GM03348 (cell line): ENCODE measurements around the gene NAP1L1.

ENCODE experiments used
- DNase-seq: peaks from one replicate; pipeline ENCODE4 v3.0.0; 2012; ENCODE audit warnings: low spot score

The NAP1L1 gene

DNA sequence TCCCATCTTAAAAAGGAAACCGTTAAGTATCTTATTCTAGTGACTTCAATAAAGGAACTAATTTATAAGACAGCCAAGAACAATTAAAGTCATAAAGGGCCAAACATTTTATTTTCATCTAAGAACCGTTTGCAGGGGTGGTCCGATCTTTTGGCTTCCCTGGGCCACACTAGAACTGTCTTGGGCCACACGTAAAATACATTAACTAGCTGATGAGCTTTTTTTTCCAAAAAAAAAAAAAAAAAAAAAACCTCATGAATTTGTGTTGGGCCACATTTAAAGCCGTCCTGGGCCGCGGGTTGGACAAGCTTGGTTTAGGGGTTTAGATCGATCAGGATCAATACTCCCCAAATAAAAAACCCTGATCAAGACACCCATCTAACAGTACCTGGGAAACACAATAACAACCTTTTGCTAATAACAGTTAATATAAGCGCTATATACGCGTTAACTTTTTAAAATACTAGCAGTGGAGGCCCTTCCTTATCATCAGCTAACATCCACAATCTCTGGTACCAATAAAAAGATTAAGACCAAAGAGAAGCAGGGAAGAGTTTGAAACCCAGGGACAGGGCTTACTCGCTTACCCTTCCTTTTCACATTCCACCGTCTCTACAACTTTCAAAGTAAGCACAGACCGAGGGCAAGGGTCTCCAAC, 1.1 kb downstream of the NAP1L1 start:
- DNase-seq: no peak

DNA sequence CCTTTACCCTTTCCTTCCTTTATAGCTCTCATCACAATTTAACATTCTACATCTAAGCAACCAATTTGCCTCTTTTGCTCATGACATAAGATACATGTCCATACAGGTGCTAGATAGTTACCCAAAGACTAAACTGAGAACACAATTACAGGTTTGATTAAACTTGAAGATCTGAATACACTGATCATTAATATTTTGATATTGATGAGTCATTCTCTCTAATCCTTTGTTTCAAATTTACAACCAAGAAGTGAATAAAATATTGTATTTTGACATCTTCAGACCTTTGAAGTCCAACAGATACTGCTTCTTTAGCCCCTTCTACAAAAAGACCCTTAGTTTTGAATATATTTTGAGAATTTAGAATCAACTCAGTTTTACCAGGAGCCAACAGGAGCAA, 2.6 kb downstream of the NAP1L1 start:
- no peak for DNase-seq

DNA sequence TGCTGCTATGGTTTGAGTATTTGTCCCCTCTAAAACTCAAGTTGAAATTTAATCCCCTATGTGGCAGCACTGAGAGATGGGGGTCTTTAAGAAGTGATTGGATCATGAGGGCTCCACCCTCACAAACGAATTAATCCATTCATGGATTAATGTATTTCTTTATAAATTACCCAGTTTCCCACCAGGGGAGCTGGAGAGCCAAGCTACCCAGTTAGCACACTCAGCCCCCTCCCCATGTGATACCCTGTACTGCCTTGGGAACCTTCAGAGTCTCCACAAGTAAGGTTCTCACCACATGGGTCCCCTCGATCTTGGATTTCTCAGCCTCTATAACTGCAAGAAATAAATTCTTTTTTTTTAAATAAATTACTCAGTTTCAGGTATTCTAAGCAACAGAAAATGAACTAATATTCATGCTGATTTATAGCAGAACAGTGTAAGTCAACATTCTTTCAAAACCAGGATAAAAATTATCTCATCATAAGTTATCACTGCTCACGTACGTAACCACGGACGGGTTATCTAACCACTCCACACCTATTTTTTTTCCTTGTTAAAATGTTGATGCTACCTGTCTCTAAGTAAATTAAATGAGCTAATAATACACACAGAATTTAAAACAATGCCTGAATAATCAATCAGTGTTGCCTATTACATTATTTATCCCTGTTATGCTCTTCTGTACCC, 3.6 kb downstream of the NAP1L1 start:
- no peak for DNase-seq

DNA sequence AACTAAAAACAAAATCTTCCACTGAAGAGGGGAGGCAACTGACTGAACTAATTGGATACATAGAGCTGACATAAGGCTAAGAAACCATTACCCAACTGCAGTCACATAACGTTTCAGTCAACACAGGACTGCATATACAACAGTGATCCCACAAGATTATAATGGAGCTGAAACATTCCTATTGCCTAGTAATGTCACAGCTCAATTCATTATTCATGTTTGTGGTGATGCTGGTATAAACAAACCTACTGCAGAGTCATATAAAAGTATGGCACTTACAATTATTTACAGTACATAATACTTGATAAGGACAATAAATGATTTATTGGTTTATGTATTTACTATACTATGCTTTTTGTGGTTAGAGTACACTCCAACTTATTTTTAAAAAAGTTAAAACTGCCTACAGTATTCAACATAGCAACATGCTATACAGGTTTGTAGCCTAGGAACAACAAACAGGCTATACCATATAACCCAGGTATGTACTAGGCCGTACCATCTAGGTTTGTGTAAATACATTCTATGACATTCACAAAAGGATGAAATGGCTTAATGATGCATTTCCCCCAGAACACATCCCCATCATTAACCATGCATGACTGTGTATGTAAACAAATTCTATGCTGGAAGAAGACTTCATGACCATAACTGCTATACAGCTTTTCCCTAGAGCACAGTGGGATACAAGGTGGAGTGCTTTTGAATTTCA, 4.3 kb downstream of the NAP1L1 start:
- no peak for DNase-seq

DNA sequence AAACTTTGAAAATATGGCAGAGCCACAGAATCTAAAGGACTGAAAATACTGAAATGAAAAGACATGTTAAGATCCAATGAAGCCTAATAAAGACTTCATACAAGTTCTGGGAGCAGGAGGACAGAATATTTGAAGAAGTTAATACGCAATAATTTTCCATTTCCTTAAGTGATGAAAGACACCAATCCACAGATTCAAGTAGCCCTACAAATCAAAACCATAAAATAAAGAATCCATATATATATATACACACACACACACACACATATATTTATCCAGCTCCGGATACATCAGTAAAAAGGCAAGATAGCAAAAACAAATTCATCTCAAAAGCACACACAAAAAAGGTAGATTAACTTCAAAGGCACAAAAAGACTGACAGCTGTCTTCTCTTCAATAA, 5.7 kb downstream of the NAP1L1 start:
- no peak for DNase-seq

- no peak for DNase-seq
Measured at GRCh38 chr12:76075448-76075847, 9.0 kb downstream of the NAP1L1 start.

GRCh38 chr12:76074701-76075336, 9.7 kb downstream of the NAP1L1 start:
- DNase-seq: no peak

DNA sequence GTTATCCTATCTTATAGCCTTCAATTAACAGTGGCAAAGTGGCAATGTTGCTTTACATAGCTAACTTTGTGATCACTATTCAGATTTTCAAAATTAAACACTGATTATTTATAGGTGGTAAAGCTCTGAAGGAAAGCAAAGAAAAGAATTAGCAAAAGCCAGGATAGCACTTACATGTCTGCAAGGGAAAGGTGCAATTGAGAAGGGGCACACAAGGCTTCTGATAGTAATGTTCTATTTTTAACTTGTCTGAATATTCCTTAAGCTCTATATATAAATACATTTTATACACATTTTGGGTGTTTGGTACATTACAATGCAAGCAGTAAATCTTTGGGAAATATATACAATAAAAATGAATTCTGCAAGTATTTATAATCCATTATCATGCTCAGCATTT, 10.9 kb downstream of the NAP1L1 start:
- no peak for DNase-seq

GRCh38 chr12:76072568-76072967, 11.9 kb downstream of the NAP1L1 start:
- no peak for DNase-seq

DNA sequence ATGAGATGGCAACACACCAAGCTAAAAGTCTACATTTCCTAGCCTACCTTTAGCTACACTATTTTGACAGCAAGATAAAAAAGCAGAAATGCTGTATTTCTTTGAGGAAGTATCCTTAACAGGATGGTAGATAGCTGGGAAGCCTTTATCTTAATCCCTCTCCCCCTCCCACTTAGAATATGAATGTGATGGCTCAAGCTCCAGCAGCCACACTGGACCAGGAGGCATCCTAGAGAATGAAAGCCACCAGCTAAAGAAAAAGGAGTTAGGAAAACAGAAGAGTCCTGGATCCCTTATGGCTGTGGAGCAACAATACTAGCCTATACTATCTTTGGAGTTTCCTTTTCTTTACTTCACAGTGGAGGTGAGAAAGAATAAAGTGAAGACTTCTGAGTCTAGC, 15.1 kb downstream of the NAP1L1 start:
- no peak for DNase-seq

GRCh38 chr12:76065917-76066316, 18.6 kb downstream of the NAP1L1 start:
- no peak for DNase-seq

DNA sequence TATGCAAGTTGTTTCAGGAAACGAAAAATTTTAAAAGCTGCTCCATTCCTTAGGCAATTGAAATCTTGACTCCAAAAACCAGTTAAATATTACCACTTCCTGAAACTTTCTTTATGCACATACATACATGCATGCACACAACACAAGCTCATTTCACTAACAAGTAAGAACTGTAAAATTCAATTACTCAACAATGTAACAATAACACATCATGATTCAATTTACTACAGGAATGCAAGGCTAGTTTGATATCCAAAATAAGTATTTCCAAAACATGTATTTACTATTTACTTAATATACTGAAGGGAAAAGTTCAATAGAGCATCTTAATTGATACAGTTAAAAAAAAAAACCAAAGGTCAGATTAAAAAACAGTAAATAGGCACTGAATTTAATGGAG, 19.6 kb downstream of the NAP1L1 start:
- no peak for DNase-seq

GRCh38 chr12:76060111-76060510, 24.4 kb downstream of the NAP1L1 start:
- no peak for DNase-seq

DNA sequence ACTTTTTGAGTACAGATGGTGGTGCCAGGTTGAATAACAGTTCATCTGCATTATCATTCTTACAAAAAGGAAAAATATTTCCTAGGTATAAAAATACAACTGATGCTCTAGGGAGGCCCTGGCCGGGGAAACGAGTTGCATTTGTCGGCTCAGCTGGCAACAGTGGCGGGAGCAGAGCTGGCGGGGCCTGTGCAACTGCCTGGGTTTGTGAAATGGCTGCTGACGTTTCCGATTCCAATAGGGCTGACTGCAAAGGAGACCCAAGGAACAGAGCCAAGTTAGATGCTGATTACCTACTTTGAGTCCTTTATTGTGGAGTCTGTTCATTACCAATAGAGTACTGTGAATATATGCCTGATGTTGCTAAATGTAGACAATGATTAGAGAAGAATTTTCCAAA, 27.2 kb downstream of the NAP1L1 start:
- DNase-seq: no peak

- DNase-seq: no peak
Measured at GRCh38 chr12:76055393-76055792, 29.1 kb downstream of the NAP1L1 start.

DNA sequence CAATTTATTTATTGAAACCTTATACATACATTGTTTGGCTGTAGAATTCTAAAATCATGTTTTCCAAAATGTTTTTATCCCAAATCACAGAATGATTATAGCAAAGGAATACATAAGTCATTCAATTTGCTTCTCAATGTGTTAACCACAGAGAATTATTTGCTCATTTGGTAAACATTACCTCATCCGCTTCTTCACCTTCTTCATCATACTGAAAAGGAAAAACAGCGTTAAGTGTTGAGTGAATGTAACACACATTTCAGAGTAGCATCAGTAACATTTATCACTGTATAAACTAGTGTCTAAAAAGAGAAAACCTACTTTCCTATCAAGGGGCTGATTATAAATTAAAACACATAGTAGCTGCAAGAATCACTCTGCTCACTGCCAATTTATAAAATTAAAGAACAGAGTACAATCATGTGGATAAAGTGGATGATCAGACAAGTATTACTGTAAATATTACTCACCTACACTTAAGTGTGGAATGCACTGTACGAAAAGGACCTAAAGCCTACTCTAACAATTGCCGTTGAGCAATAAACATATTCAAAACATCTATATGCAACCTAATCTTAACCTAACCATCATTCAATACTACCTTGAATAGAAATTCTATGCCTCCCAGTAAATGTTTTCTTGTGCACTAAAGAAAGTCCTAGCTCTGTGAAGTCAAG, 34.8 kb downstream of the NAP1L1 start:
- DNase-seq: no peak

DNA sequence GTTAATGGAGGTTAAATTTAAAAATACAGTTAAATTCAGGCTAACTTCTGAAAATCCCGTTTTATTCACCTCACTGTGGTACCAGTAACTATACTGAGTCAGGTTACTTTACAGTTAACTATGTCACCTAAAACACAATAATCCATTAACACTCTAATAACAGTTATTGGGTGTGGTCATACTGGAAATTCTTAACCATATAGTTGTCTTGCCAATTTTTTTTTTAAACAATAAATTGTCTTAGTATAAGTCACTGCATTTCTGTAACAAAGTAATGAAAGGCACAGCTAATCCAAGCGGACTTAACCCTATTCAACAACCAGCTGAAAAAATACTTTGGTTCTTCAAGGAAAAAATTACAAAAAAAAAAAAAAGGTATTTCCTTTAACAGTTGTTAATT, 36.7 kb downstream of the NAP1L1 start:
- no peak for DNase-seq

GRCh38 chr12:76047060-76047459, 37.4 kb downstream of the NAP1L1 start:
- no peak for DNase-seq

DNA sequence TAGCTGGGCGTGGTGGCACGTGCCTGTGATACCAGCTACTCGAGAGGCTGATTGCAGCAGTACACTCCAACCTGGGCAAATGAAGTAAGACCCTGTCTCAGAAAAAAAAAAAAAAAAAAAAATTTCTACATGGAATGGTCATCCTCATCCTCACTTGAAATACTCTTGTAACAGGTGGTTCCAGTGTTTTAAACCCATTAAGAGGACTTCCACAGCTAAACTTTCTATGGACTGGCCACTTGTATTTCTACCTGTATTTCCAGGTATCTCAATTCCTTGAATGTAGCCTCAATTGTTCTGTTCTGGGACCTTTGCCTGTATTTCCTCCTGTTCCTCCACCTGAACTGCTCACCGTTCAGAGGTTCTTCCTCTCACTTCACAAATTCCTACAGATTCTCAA, 41.1 kb downstream of the NAP1L1 start:
- DNase-seq: no peak

GRCh38 chr12:76042147-76042546, 42.3 kb downstream of the NAP1L1 start:
- DNase-seq: no peak

DNA sequence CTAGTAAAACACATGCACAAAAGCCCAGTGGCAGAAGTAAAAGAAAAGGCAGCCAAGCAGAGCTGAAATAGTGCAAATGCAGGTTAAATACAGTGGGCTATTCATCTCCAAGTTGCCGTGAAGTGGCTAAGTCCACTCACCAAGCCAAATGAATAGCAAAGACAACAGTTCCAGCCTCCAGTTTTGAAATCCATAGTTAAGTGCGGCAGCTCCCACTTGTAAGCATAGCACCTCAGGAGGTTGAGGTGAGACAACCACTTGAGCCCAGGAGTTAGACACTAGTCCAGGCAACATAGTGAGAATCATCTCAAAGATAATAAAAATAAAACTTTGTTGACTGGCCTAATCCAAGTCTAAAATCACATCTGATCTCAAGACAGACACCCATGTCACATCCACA, 43.1 kb downstream of the NAP1L1 start:
- no peak for DNase-seq

GRCh38 chr12:76040461-76040860, 44.0 kb downstream of the NAP1L1 start:
- DNase-seq: no peak
